K562 (cell line): ENCODE measurements around the gene STAP1. TPM values are rescaled to one million over a fixed set of nuclear protein-coding genes. Genes with fewer than 3 reads are reported as not detected.

Experiments
- ASH1L ChIP-seq: fragments of 450-650 bp; IDR thresholded peaks from 2 replicates; pipeline ENCODE4 v1.6.1; 2018; ENCODE audit warnings: borderline replicate concordance, mild to moderate bottlenecking, low read depth; ENCODE audit not compliant: partially characterized antibody
- BCL6 ChIP-seq: fragments of 250-450 bp; sonication (Bioruptor Pico); IDR thresholded peaks from 2 replicates; pipeline ENCODE4 v1.4.0; 2020
- HDAC6 ChIP-seq: IDR thresholded peaks from 2 replicates; pipeline ENCODE4 v1.6.1; 2012; ENCODE audit warnings: low read depth, mild to moderate bottlenecking, control low read depth, inconsistent platforms, low read length, moderate library complexity
- NR1H2 ChIP-seq: sonication (generic); formaldehyde crosslinking; IDR thresholded peaks from 2 replicates; pipeline ENCODE4 v1.4.0; 2020; ENCODE audit warnings: mild to moderate bottlenecking, missing genetic modification reagents
- SRSF1 ChIP-seq: fragments of 200-400 bp; formaldehyde crosslinking; IDR thresholded peaks from 2 replicates; pipeline ENCODE4 v1.6.1; 2017; ENCODE audit warnings: mild to moderate bottlenecking, low read depth, low read length, moderate library complexity
- ZBTB40 ChIP-seq, 2 experiments: fragments of 450-650 bp in 1 of 2; sonication (generic) in 1 of 2; formaldehyde crosslinking in 1 of 2; IDR thresholded peaks; 2 replicates each; pipeline versions ENCODE4 v1.7.1 to v1.9.0; 2016 to 2022; ENCODE audit warnings: inconsistent platforms in 1 of 2, mild to moderate bottlenecking in 1 of 2, missing genetic modification reagents in 1 of 2
- polyA plus RNA-seq, 8 experiments: library from polyadenylated mRNA; depleted of rRNA in 4 of 8; stranded (reverse) in 5 of 8; unstranded in 3 of 8; fragments of >200 nt; fragmentation: Nextera tagmentation in 2 of 8; fragmentation: Illumina TruSeq in 1 of 8; extraction: Ambion mirVana in 2 of 8; extraction: Trizol in 1 of 8; gene quantifications; 2 replicates each; pipeline versions ENCODE4 v1.2.1 to v1.2.3, GENCODE V29; 2011 to 2014; ENCODE audit warnings: inconsistent platforms in 1 of 8, missing spikeins in 1 of 8
- total RNA-seq, 7 experiments: library from RNA; depleted of rRNA in 6 of 7; stranded (reverse); fragments of >200 nt in 6 of 7; fragmentation: Illumina TruSeq in 2 of 7; extraction: Trizol in 2 of 7; gene quantifications; 2 replicates each; pipeline versions ENCODE4 v1.2.1 to v1.2.3, GENCODE V29; 2011 to 2021; ENCODE audit warnings: low replicate concordance in 1 of 7
- TF ChIP-seq, protein P1 (sequence below), 3 experiments: fragments of 200-800 bp in 1 of 3; fragments of 250-450 bp in 1 of 3; fragments of 450-650 bp in 1 of 3; sonication (Bioruptor Pico) in 1 of 3; sonication (Bioruptor generic) in 1 of 3; formaldehyde crosslinking in 1 of 3; IDR thresholded peaks; 2 replicates each; pipeline versions ENCODE4 v1.6.1 to v1.8.0; 2016 to 2022; ENCODE audit warnings: mild to moderate bottlenecking in 2 of 3, missing genetic modification characterization in 2 of 3, missing compliant biosample characterization in 1 of 3, moderate library complexity in 1 of 3
- TF ChIP-seq, protein P2 (sequence below), 2 experiments: fragments of 150-350 bp in 1 of 2; IDR thresholded peaks; 2 replicates each; pipeline ENCODE4 v1.6.1; 2012 to 2016; ENCODE audit warnings: low read depth in 2 of 2, low read length in 2 of 2, mild to moderate bottlenecking in 1 of 2, moderate library complexity in 1 of 2

Gene STAP1
- total and polyA plus RNA-seq, 9 of the 15 experiments (the other 6 are each of a cell fraction or from before 2014, with no cell fraction given) = 0.50 to 5.6 (median 1.4) TPM

GRCh38 chr4:67522851-67523671, 35.5 kb upstream of the STAP1 start (continued):
- TF ChIP-seq, protein P1, sequence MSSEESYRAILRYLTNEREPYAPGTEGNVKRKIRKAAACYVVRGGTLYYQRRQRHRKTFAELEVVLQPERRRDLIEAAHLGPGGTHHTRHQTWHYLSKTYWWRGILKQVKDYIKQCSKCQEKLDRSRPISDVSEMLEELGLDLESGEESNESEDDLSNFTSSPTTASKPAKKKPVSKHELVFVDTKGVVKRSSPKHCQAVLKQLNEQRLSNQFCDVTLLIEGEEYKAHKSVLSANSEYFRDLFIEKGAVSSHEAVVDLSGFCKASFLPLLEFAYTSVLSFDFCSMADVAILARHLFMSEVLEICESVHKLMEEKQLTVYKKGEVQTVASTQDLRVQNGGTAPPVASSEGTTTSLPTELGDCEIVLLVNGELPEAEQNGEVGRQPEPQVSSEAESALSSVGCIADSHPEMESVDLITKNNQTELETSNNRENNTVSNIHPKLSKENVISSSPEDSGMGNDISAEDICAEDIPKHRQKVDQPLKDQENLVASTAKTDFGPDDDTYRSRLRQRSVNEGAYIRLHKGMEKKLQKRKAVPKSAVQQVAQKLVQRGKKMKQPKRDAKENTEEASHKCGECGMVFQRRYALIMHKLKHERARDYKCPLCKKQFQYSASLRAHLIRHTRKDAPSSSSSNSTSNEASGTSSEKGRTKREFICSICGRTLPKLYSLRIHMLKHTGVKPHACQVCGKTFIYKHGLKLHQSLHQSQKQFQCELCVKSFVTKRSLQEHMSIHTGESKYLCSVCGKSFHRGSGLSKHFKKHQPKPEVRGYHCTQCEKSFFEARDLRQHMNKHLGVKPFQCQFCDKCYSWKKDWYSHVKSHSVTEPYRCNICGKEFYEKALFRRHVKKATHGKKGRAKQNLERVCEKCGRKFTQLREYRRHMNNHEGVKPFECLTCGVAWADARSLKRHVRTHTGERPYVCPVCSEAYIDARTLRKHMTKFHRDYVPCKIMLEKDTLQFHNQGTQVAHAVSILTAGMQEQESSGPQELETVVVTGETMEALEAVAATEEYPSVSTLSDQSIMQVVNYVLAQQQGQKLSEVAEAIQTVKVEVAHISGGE (CRISPR knock-in tag; IDR thresholded peaks at IDR 0.05) = no peak
- TF ChIP-seq, protein P2, sequence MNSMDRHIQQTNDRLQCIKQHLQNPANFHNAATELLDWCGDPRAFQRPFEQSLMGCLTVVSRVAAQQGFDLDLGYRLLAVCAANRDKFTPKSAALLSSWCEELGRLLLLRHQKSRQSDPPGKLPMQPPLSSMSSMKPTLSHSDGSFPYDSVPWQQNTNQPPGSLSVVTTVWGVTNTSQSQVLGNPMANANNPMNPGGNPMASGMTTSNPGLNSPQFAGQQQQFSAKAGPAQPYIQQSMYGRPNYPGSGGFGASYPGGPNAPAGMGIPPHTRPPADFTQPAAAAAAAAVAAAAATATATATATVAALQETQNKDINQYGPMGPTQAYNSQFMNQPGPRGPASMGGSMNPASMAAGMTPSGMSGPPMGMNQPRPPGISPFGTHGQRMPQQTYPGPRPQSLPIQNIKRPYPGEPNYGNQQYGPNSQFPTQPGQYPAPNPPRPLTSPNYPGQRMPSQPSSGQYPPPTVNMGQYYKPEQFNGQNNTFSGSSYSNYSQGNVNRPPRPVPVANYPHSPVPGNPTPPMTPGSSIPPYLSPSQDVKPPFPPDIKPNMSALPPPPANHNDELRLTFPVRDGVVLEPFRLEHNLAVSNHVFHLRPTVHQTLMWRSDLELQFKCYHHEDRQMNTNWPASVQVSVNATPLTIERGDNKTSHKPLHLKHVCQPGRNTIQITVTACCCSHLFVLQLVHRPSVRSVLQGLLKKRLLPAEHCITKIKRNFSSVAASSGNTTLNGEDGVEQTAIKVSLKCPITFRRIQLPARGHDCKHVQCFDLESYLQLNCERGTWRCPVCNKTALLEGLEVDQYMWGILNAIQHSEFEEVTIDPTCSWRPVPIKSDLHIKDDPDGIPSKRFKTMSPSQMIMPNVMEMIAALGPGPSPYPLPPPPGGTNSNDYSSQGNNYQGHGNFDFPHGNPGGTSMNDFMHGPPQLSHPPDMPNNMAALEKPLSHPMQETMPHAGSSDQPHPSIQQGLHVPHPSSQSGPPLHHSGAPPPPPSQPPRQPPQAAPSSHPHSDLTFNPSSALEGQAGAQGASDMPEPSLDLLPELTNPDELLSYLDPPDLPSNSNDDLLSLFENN (IDR thresholded peaks at IDR 0.05; ENCODE audit: low read depth in 2 of 2, low read length in 2 of 2) = no peak
- no peak for TF ChIP-seq HDAC6
- no peak; the same call in none of the 2 replicates for TF ChIP-seq ZBTB40 (IDR thresholded peaks at IDR 0.05)
- no peak for TF ChIP-seq ZBTB40 (CRISPR knock-in tag; IDR thresholded peaks at IDR 0.05)
- no peak for TF ChIP-seq ASH1L
- no peak for TF ChIP-seq BCL6 (CRISPR knock-in tag)
- TF ChIP-seq SRSF1 = no peak
- TF ChIP-seq NR1H2 (CRISPR knock-in tag) = no peak
